A549 (cell line): ENCODE measurements around the gene NKAIN2. TPM values are rescaled to one million over a fixed set of nuclear protein-coding genes. Genes with fewer than 3 reads are reported as not detected.

Source experiments
- ATAC-seq, 2 experiments: fragments of 200-7000 bp in 1 of 2; fragments of >200 bp in 1 of 2; cut with Nextera tagmentation in 1 of 2; cut with Tn5 transposase in 1 of 2; 3 replicates each; pipeline versions ENCODE4 v1.8.0 to v1.9.1; 2018 to 2020; ENCODE audit warnings: mild to moderate bottlenecking in 1 of 2, moderate library complexity in 1 of 2
- CTCF ChIA-PET: fragments of 300-600 bp; sonication (Branson Sonifier 250); formaldehyde crosslinking; extraction: SDS; loops from one replicate; lab custom pipeline; 2021; ENCODE audit warnings: antibody characterized with exemption, inconsistent platforms; lab: Yijun Ruan, JAX
- POLR2A ChIA-PET: fragments of 350-600 bp; formaldehyde crosslinking; extraction: SDS; loops from one replicate; lab custom pipeline; 2021; ENCODE audit warnings: antibody characterized with exemption, inconsistent platforms; lab: Yijun Ruan, JAX
- DNase-seq, 2 experiments: peaks; one replicate each; pipeline versions ENCODE4 v3.0.0 to v3.0.0-alpha.2; 2011 to 2016; ENCODE audit warnings: low read depth in 1 of 2, low spot score in 1 of 2
- FAIRE-seq: peaks from 2 replicates; lab custom pipeline; 2011; peaks lifted over from hg19 to GRCh38; lab: Jason Lieb, UNC
- H3K27ac ChIP-seq, 2 experiments: fragments of >200 bp; sonication (Bioruptor Twin); formaldehyde crosslinking; 3 replicates each; pipeline ENCODE4 v1.5.1; 2016 to 2017
- H3K4me1 ChIP-seq: fragments of >200 bp; sonication (Bioruptor Twin); formaldehyde crosslinking; 3 replicates; pipeline ENCODE4 v1.6.1; 2016
- H3K4me2 ChIP-seq: fragments of >200 bp; sonication (Bioruptor Twin); formaldehyde crosslinking; 3 replicates; pipeline ENCODE4 v1.6.1; 2016
- H3K4me3 ChIP-seq: fragments of >200 bp; sonication (Bioruptor Twin); formaldehyde crosslinking; 3 replicates; pipeline ENCODE4 v1.5.1; 2016
- H3K9me3 ChIP-seq: fragments of >200 bp; sonication (Bioruptor Twin); formaldehyde crosslinking; 3 replicates; pipeline ENCODE4 v1.6.1; 2016
- BCL3 ChIP-seq: fragments of >200 bp; sonication (Bioruptor Twin); formaldehyde crosslinking; IDR thresholded peaks from 3 replicates; pipeline ENCODE4 v1.6.1; 2016
- CBX2 ChIP-seq: fragments of 200-600 bp; sonication (generic); IDR thresholded peaks from 2 replicates; pipeline ENCODE4 v1.6.1; 2016; ENCODE audit warnings: low read depth, mild to moderate bottlenecking, borderline replicate concordance
- EP300 ChIP-seq, 2 experiments: fragments of >200 bp; sonication (Bioruptor Twin); formaldehyde crosslinking; IDR thresholded peaks; 2 replicates in 1 of 2; 3 replicates in 1 of 2; pipeline ENCODE4 v1.6.1; 2016 to 2017
- FOSL2 ChIP-seq, 2 experiments: fragments of 450-650 bp in 1 of 2; fragments of >200 bp in 1 of 2; sonication (Bioruptor Twin) in 1 of 2; formaldehyde crosslinking; IDR thresholded peaks; 2 replicates each; pipeline versions ENCODE4 v1.5.0 to v1.6.1; 2016 to 2020; ENCODE audit warnings: mild to moderate bottlenecking in 1 of 2, moderate library complexity in 1 of 2
- FOXS1 ChIP-seq: fragments of 250-450 bp; sonication (Bioruptor Pico); IDR thresholded peaks from 2 replicates; pipeline ENCODE4 v1.5.0; 2020; ENCODE audit warnings: mild to moderate bottlenecking, moderate library complexity
- HDAC2 ChIP-seq: fragments of 200-600 bp; sonication (generic); IDR thresholded peaks from 2 replicates; pipeline ENCODE4 v1.6.1; 2016
- HEYL ChIP-seq: fragments of 250-450 bp; sonication (Bioruptor Pico); IDR thresholded peaks from 2 replicates; pipeline ENCODE4 v1.8.0; 2021; ENCODE audit warnings: mild to moderate bottlenecking, moderate library complexity
- JUN ChIP-seq, 2 experiments: fragments of >200 bp; sonication (Bioruptor Twin); formaldehyde crosslinking; IDR thresholded peaks; 2 replicates in 1 of 2; 3 replicates in 1 of 2; pipeline ENCODE4 v1.6.1; 2016 to 2017
- KDM1A ChIP-seq: fragments of 200-600 bp; sonication (generic); IDR thresholded peaks from 2 replicates; pipeline ENCODE4 v1.6.1; 2016; ENCODE audit warnings: low read depth, mild to moderate bottlenecking
- MAFK ChIP-seq: fragments of 450-650 bp; IDR thresholded peaks from 2 replicates; pipeline ENCODE4 v1.6.1; 2014; ENCODE audit not compliant: partially characterized antibody
- MAZ ChIP-seq: fragments of 150-350 bp; IDR thresholded peaks from 2 replicates; pipeline ENCODE4 v1.6.1; 2014; ENCODE audit warnings: antibody characterized with exemption, low read depth, low read length, borderline replicate concordance
- NFE2L2 ChIP-seq: fragments of 150-350 bp; conservative IDR thresholded peaks from 2 replicates; pipeline ENCODE4 v1.6.1; 2014; ENCODE audit warnings: low read length
- NR3C1 ChIP-seq: fragments of >200 bp; sonication (Bioruptor Twin); formaldehyde crosslinking; IDR thresholded peaks from 3 replicates; pipeline ENCODE4 v1.6.1; 2017
- POLR2AphosphoS2 ChIP-seq: conservative IDR thresholded peaks from 2 replicates; pipeline ENCODE4 v1.6.1; 2012; ENCODE audit warnings: low read length, improper control_type of control experiment, inconsistent platforms
- RAD21 ChIP-seq, 2 experiments: fragments of >200 bp in 1 of 2; sonication (Bioruptor Twin) in 1 of 2; formaldehyde crosslinking in 1 of 2; IDR thresholded peaks in 1 of 2; conservative IDR thresholded peaks in 1 of 2; 2 replicates in 1 of 2; 3 replicates in 1 of 2; pipeline ENCODE4 v1.6.1; 2012 to 2018; ENCODE audit warnings: inconsistent platforms in 1 of 2
- RARB ChIP-seq: fragments of 250-450 bp; sonication (Bioruptor Pico); IDR thresholded peaks from 2 replicates; pipeline ENCODE4 v1.8.0; 2021; ENCODE audit warnings: mild to moderate bottlenecking, moderate library complexity
- RFX5 ChIP-seq: fragments of 450-650 bp; IDR thresholded peaks from 2 replicates; pipeline ENCODE4 v1.7.1; 2014; ENCODE audit warnings: antibody characterized with exemption, mild to moderate bottlenecking, moderate library complexity
- SMC3 ChIP-seq: fragments of >200 bp; sonication (Bioruptor Twin); formaldehyde crosslinking; IDR thresholded peaks from 3 replicates; pipeline ENCODE4 v1.6.1; 2018; ENCODE audit warnings: inconsistent platforms
- TFCP2L1 ChIP-seq: fragments of 250-450 bp; sonication (Bioruptor Pico); IDR thresholded peaks from 2 replicates; pipeline ENCODE4 v1.5.0; 2021; ENCODE audit warnings: mild to moderate bottlenecking
- USF2 ChIP-seq: fragments of 450-650 bp; IDR thresholded peaks from 2 replicates; pipeline ENCODE4 v1.6.1; 2014; ENCODE audit warnings: antibody characterized with exemption
- ZSCAN20 ChIP-seq: fragments of 250-450 bp; sonication (Bioruptor Pico); IDR thresholded peaks from 2 replicates; pipeline ENCODE4 v1.8.0; 2022; ENCODE audit warnings: mild to moderate bottlenecking, moderate library complexity
- WGBS: methylation state at CpG from one replicate; pipeline ENCODE4 v1.1.6; 2017; ENCODE audit errors: missing lambda C conversion rate; 5-methylcytosine and 5-hydroxymethylcytosine counted together
- polyA plus RNA-seq, 4 experiments: library from polyadenylated mRNA; depleted of rRNA in 3 of 4; stranded (reverse); fragments of >200 nt; fragmentation: RNase III in 1 of 4; extraction: RNeasy Plus Mini Kit Qiagen cat#74134 plus additional on column Dnase treatment in 1 of 4; gene quantifications; 2 replicates in 3 of 4; 3 replicates in 1 of 4; pipeline ENCODE4 v1.2.3, GENCODE V29; 2011 to 2017
- TF ChIP-seq, protein P1 (sequence below): fragments of 250-450 bp; sonication (Bioruptor Pico); IDR thresholded peaks from 2 replicates; pipeline ENCODE4 v1.5.0; 2021; ENCODE audit warnings: mild to moderate bottlenecking, moderate library complexity, borderline replicate concordance
- TF ChIP-seq, protein P2 (sequence below): fragments of >200 bp; sonication (Bioruptor Twin); formaldehyde crosslinking; IDR thresholded peaks from 3 replicates; pipeline ENCODE4 v1.5.1; 2016
- TF ChIP-seq, protein P3 (sequence below): IDR thresholded peaks from 2 replicates; pipeline ENCODE4 v1.6.1; 2012
- TF ChIP-seq, protein P4 (sequence below): fragments of 250-450 bp; sonication (Bioruptor Pico); IDR thresholded peaks from 2 replicates; pipeline ENCODE4 v1.5.0; 2020; ENCODE audit warnings: low read depth, mild to moderate bottlenecking, moderate library complexity

Gene NKAIN2
- polyA plus RNA-seq, 2 of the 4 experiments (the other 2 are of a cell fraction): not detected

DNA sequence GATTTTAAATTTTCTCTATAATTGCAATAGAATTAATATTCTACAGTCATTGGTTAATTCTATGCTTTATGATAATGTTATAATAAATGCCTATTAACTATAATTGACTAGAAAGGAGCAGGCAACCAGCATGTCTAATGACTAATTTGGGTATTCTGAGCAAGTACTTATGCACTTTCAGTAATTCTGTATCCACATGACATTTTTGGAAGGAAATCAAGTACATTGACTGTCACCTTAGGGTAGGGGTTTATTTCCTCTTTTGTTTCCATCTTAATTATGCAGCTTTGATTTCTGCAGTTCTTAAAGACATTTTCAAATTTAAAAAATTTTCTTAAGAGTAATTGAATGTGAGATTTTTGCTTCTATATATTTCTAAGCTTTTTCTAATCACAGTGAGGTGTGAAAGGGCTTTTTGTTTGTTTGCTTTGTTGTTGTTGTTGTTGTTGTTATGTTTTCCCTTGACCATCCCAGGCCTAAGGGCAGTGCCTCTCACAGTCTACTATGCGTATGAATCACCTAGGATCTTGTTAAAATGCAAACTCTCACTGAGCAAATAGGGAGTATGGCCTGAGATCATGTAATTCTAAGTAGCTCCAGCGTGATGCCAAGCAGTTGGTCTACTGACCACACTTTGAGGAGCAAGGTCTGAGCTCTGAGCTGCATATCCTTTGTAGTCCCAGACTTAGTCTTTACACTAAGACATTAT, 691.4 kb downstream of the NKAIN2 start:
- no peaks in the 10 kb centered on the region for H3K4me1 ChIP-seq
- no peak overlapping the region for H3K4me2 ChIP-seq
- no peak overlapping the region for H3K27ac ChIP-seq
- no peak for TF ChIP-seq RAD21 (conservative IDR thresholded peaks at IDR 0.05 in 1 of 2, IDR thresholded peaks at IDR 0.05 in 1 of 2)
- no peak for TF ChIP-seq NFE2L2
- TF ChIP-seq MAZ: no peak
- TF ChIP-seq HDAC2: no peak
- no peak for TF ChIP-seq FOXS1 (CRISPR knock-in tag)
- no peak for TF ChIP-seq RARB (CRISPR knock-in tag)
- TF ChIP-seq KDM1A: no peak
- TF ChIP-seq, protein P1, sequence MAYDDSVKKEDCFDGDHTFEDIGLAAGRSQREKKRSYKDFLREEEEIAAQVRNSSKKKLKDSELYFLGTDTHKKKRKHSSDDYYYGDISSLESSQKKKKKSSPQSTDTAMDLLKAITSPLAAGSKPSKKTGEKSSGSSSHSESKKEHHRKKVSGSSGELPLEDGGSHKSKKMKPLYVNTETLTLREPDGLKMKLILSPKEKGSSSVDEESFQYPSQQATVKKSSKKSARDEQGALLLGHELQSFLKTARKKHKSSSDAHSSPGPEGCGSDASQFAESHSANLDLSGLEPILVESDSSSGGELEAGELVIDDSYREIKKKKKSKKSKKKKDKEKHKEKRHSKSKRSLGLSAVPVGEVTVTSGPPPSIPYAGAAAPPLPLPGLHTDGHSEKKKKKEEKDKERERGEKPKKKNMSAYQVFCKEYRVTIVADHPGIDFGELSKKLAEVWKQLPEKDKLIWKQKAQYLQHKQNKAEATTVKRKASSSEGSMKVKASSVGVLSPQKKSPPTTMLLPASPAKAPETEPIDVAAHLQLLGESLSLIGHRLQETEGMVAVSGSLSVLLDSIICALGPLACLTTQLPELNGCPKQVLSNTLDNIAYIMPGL (CRISPR knock-in tag): no peak
- TF ChIP-seq USF2: no peak
- TF ChIP-seq EP300 (IDR thresholded peaks at IDR 0.05): no peak
- TF ChIP-seq CBX2: no peak
- TF ChIP-seq SMC3: no peak
- no peak for TF ChIP-seq RFX5
- TF ChIP-seq HEYL (CRISPR knock-in tag): no peak
- ATAC-seq: no peak
- CTCF ChIA-PET: no interaction called here
- POLR2A ChIA-PET: no interaction called here
- WGBS: 5% methylated on average over 2 of the region's 2 CpGs
- DNase-seq: no peak
- H3K9me3 ChIP-seq: no peaks in the 10 kb centered on the region
- FAIRE-seq: no peak
- no peak overlapping the region for H3K4me3 ChIP-seq

DNA sequence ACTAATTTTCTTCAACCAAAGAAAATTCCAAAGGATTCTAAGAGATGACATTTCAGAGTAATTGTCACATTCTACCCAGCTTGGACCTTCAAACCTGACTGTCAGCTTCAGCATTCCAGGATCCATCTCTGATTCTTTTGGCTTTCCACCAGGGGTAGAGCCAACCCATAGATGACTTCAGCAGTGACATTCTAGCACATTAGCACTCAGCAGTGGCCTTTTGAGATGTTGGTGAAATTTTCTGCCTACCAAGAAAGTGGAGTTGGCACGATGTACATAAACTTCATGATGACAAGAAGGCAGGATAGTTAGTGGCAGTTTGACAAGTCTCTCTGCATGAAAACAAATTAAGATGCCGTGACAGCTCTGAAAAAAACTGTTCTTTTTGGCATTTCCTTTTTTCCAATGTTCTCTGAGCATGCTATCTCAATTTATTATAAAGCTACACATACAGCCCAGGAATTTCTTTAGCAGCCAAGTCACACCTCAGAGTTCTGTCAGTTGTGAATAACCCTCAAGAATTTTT, 692.1 kb downstream of the NKAIN2 start:
- Histone ChIP-seq H3K4me3 (no peak overlapping the region), H3K4me1 (no peaks in the 10 kb centered on the region), H3K4me2 (no peak overlapping the region), H3K27ac (no peak overlapping the region), H3K9me3 (no peaks in the 10 kb centered on the region)
- FAIRE-seq (no peak), DNase-seq (no peak), ATAC-seq (no peak)
- TF ChIP-seq POLR2AphosphoS2 (no peak), FOSL2 (IDR thresholded peaks at IDR 0.05) (no peak), FOSL2 (CRISPR knock-in tag; IDR thresholded peaks at IDR 0.05) (no peak), JUN (IDR thresholded peaks at IDR 0.05) (no peak), HEYL (CRISPR knock-in tag) (no peak), TFCP2L1 (no peak), BCL3 (no peak), SMC3 (no peak), NR3C1 (no peak), MAFK (no peak), HDAC2 (no peak), ZSCAN20 (CRISPR knock-in tag) (no peak), NFE2L2 (no peak)
- TF ChIP-seq, protein P2, sequence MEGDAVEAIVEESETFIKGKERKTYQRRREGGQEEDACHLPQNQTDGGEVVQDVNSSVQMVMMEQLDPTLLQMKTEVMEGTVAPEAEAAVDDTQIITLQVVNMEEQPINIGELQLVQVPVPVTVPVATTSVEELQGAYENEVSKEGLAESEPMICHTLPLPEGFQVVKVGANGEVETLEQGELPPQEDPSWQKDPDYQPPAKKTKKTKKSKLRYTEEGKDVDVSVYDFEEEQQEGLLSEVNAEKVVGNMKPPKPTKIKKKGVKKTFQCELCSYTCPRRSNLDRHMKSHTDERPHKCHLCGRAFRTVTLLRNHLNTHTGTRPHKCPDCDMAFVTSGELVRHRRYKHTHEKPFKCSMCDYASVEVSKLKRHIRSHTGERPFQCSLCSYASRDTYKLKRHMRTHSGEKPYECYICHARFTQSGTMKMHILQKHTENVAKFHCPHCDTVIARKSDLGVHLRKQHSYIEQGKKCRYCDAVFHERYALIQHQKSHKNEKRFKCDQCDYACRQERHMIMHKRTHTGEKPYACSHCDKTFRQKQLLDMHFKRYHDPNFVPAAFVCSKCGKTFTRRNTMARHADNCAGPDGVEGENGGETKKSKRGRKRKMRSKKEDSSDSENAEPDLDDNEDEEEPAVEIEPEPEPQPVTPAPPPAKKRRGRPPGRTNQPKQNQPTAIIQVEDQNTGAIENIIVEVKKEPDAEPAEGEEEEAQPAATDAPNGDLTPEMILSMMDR: no peak
- TF ChIP-seq, protein P3, sequence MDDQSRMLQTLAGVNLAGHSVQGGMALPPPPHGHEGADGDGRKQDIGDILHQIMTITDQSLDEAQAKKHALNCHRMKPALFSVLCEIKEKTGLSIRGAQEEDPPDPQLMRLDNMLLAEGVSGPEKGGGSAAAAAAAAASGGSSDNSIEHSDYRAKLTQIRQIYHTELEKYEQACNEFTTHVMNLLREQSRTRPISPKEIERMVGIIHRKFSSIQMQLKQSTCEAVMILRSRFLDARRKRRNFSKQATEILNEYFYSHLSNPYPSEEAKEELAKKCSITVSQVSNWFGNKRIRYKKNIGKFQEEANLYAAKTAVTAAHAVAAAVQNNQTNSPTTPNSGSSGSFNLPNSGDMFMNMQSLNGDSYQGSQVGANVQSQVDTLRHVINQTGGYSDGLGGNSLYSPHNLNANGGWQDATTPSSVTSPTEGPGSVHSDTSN: no peak
- TF ChIP-seq, protein P4, sequence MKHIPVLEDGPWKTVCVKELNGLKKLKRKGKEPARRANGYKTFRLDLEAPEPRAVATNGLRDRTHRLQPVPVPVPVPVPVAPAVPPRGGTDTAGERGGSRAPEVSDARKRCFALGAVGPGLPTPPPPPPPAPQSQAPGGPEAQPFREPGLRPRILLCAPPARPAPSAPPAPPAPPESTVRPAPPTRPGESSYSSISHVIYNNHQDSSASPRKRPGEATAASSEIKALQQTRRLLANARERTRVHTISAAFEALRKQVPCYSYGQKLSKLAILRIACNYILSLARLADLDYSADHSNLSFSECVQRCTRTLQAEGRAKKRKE (CRISPR knock-in tag): no peak
- 0% methylated on average over 2 of the region's 2 CpGs for WGBS
- POLR2A ChIA-PET: no interaction called here
- CTCF ChIA-PET: no interaction called here
